A549 (cell line): ENCODE measurements around the gene DNASE1L1. TPM values are rescaled to one million over a fixed set of nuclear protein-coding genes. Genes with fewer than 3 reads are reported as not detected.
A peak's percentile ranks its signal among the peaks of the same experiment; 100 is the strongest.

Experiments
- ATAC-seq, 2 experiments: fragments of 200-7000 bp in 1 of 2; fragments of >200 bp in 1 of 2; cut with Nextera tagmentation in 1 of 2; cut with Tn5 transposase in 1 of 2; 3 replicates each; pipeline versions ENCODE4 v1.8.0 to v1.9.1; 2018 to 2020; ENCODE audit warnings: mild to moderate bottlenecking in 1 of 2, moderate library complexity in 1 of 2
- CTCF ChIA-PET: fragments of 300-600 bp; sonication (Branson Sonifier 250); formaldehyde crosslinking; extraction: SDS; loops from one replicate; lab custom pipeline; 2021; ENCODE audit warnings: antibody characterized with exemption, inconsistent platforms; lab: Yijun Ruan, JAX
- POLR2A ChIA-PET: fragments of 350-600 bp; formaldehyde crosslinking; extraction: SDS; loops from one replicate; lab custom pipeline; 2021; ENCODE audit warnings: antibody characterized with exemption, inconsistent platforms; lab: Yijun Ruan, JAX
- DNase-seq, 2 experiments: peaks; one replicate each; pipeline versions ENCODE4 v3.0.0 to v3.0.0-alpha.2; 2011 to 2016; ENCODE audit warnings: low read depth in 1 of 2, low spot score in 1 of 2
- FAIRE-seq: peaks from 2 replicates; lab custom pipeline; 2011; peaks lifted over from hg19 to GRCh38; lab: Jason Lieb, UNC
- H3K27ac ChIP-seq, 2 experiments: fragments of >200 bp; sonication (Bioruptor Twin); formaldehyde crosslinking; 3 replicates each; pipeline ENCODE4 v1.5.1; 2016 to 2017
- H3K4me1 ChIP-seq: fragments of >200 bp; sonication (Bioruptor Twin); formaldehyde crosslinking; 3 replicates; pipeline ENCODE4 v1.6.1; 2016
- H3K4me2 ChIP-seq: fragments of >200 bp; sonication (Bioruptor Twin); formaldehyde crosslinking; 3 replicates; pipeline ENCODE4 v1.6.1; 2016
- H3K4me3 ChIP-seq: fragments of >200 bp; sonication (Bioruptor Twin); formaldehyde crosslinking; 3 replicates; pipeline ENCODE4 v1.5.1; 2016
- H3K9me3 ChIP-seq: fragments of >200 bp; sonication (Bioruptor Twin); formaldehyde crosslinking; 3 replicates; pipeline ENCODE4 v1.6.1; 2016
- CBX2 ChIP-seq: fragments of 200-600 bp; sonication (generic); IDR thresholded peaks from 2 replicates; pipeline ENCODE4 v1.6.1; 2016; ENCODE audit warnings: low read depth, mild to moderate bottlenecking, borderline replicate concordance
- EP300 ChIP-seq, 2 experiments: fragments of >200 bp; sonication (Bioruptor Twin); formaldehyde crosslinking; IDR thresholded peaks; 2 replicates in 1 of 2; 3 replicates in 1 of 2; pipeline ENCODE4 v1.6.1; 2016 to 2017
- FOSB ChIP-seq: fragments of 250-450 bp; sonication (Bioruptor Pico); IDR thresholded peaks from 2 replicates; pipeline ENCODE4 v1.5.0; 2020; ENCODE audit warnings: mild to moderate bottlenecking, moderate library complexity
- FOSL2 ChIP-seq, 2 experiments: fragments of 450-650 bp in 1 of 2; fragments of >200 bp in 1 of 2; sonication (Bioruptor Twin) in 1 of 2; formaldehyde crosslinking; IDR thresholded peaks; 2 replicates each; pipeline versions ENCODE4 v1.5.0 to v1.6.1; 2016 to 2020; ENCODE audit warnings: mild to moderate bottlenecking in 1 of 2, moderate library complexity in 1 of 2
- GATA3 ChIP-seq: IDR thresholded peaks from 2 replicates; pipeline ENCODE4 v1.6.1; 2012; ENCODE audit warnings: borderline replicate concordance
- HDAC2 ChIP-seq: fragments of 200-600 bp; sonication (generic); IDR thresholded peaks from 2 replicates; pipeline ENCODE4 v1.6.1; 2016
- HMGXB4 ChIP-seq: fragments of 250-450 bp; sonication (Bioruptor Pico); IDR thresholded peaks from 2 replicates; pipeline ENCODE4 v1.5.0; 2021; ENCODE audit warnings: mild to moderate bottlenecking, moderate library complexity, borderline replicate concordance
- HOXA7 ChIP-seq: fragments of 250-450 bp; sonication (Bioruptor Pico); IDR thresholded peaks from 2 replicates; pipeline ENCODE4 v1.5.0; 2020; ENCODE audit warnings: mild to moderate bottlenecking, moderate library complexity
- HOXB13 ChIP-seq: fragments of 250-450 bp; sonication (Bioruptor Pico); IDR thresholded peaks from 2 replicates; pipeline ENCODE4 v1.5.0; 2020; ENCODE audit warnings: low read depth, mild to moderate bottlenecking, moderate library complexity
- JUN ChIP-seq, 2 experiments: fragments of >200 bp; sonication (Bioruptor Twin); formaldehyde crosslinking; IDR thresholded peaks; 2 replicates in 1 of 2; 3 replicates in 1 of 2; pipeline ENCODE4 v1.6.1; 2016 to 2017
- JUNB ChIP-seq: fragments of >200 bp; sonication (Bioruptor Twin); formaldehyde crosslinking; IDR thresholded peaks from 2 replicates; pipeline ENCODE4 v1.6.1; 2016
- KDM5A ChIP-seq: fragments of 200-600 bp; sonication (generic); IDR thresholded peaks from 2 replicates; pipeline ENCODE4 v1.6.1; 2016; ENCODE audit warnings: antibody characterized with exemption, mild to moderate bottlenecking
- MAZ ChIP-seq: fragments of 150-350 bp; IDR thresholded peaks from 2 replicates; pipeline ENCODE4 v1.6.1; 2014; ENCODE audit warnings: antibody characterized with exemption, low read depth, low read length, borderline replicate concordance
- RAD21 ChIP-seq, 2 experiments: fragments of >200 bp in 1 of 2; sonication (Bioruptor Twin) in 1 of 2; formaldehyde crosslinking in 1 of 2; IDR thresholded peaks in 1 of 2; conservative IDR thresholded peaks in 1 of 2; 2 replicates in 1 of 2; 3 replicates in 1 of 2; pipeline ENCODE4 v1.6.1; 2012 to 2018; ENCODE audit warnings: inconsistent platforms in 1 of 2
- RARB ChIP-seq: fragments of 250-450 bp; sonication (Bioruptor Pico); IDR thresholded peaks from 2 replicates; pipeline ENCODE4 v1.8.0; 2021; ENCODE audit warnings: mild to moderate bottlenecking, moderate library complexity
- SREBF2 ChIP-seq: fragments of 450-650 bp; IDR thresholded peaks from 2 replicates; pipeline ENCODE4 v1.6.1; 2014; ENCODE audit warnings: mild to moderate bottlenecking, moderate library complexity
- TFCP2L1 ChIP-seq: fragments of 250-450 bp; sonication (Bioruptor Pico); IDR thresholded peaks from 2 replicates; pipeline ENCODE4 v1.5.0; 2021; ENCODE audit warnings: mild to moderate bottlenecking
- ZFP36 ChIP-seq: fragments of 450-650 bp; IDR thresholded peaks from 2 replicates; pipeline ENCODE4 v1.6.1; 2014; ENCODE audit warnings: borderline replicate concordance; ENCODE audit not compliant: partially characterized antibody
- WGBS: methylation state at CpG from one replicate; pipeline ENCODE4 v1.1.6; 2017; ENCODE audit errors: missing lambda C conversion rate; 5-methylcytosine and 5-hydroxymethylcytosine counted together
- polyA plus RNA-seq, 4 experiments: library from polyadenylated mRNA; depleted of rRNA in 3 of 4; stranded (reverse); fragments of >200 nt; fragmentation: RNase III in 1 of 4; extraction: RNeasy Plus Mini Kit Qiagen cat#74134 plus additional on column Dnase treatment in 1 of 4; gene quantifications; 2 replicates in 3 of 4; 3 replicates in 1 of 4; pipeline ENCODE4 v1.2.3, GENCODE V29; 2011 to 2017
- TF ChIP-seq, protein P1 (sequence below): fragments of 250-450 bp; sonication (Bioruptor Pico); IDR thresholded peaks from 2 replicates; pipeline ENCODE4 v1.5.0; 2020; ENCODE audit warnings: low read depth, mild to moderate bottlenecking, moderate library complexity

DNASE1L1 gene
- polyA plus RNA-seq, 2 of the 4 experiments (the other 2 are of a cell fraction), result 14.3 to 24.5 TPM

DNA sequence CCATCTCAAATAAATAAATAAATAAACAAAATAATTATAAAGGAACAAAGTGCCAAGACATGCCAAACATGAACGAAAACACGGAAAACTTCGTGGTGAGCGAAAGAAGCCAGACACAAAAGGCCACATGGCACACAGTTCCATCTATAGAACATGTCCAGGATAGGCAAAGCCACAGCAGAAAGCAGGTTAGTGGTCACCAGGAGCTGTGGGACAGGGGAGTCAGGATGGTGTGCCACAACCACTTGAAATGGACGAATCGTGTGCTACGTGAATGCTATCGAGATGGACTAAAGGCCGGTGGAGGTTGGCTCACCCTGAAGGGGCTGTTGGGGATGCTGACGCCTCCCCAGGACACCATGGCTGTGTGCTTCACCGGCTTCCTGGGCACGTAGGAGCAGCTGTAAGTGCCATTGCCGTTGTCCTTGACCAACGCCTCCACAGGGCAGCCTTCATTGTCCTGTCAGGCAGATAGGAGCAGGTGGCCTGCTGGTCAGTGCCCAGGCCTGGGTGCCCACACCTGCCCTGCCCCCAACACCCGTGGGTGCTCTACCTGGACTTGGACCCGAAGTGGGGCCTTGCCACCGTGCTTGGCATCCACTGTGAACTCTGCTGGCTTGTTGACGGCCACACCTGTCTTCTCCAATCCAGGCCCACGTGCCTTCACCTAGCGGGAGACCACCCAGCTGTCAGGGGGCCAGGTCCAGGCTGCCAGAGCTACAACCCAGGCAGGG is 45.2 kb downstream of the DNASE1L1 start:
- FAIRE-seq, result no peak
- H3K4me1 ChIP-seq, result peaks cover 76% of the 10 kb centered on the region
- H3K27ac ChIP-seq, result 0 out of 6 replicates have a peak overlapping the region, but pooled peaks of 1 of the 2 experiments have one; percentile 18
- TF ChIP-seq SREBF2 (no peak), HMGXB4 (CRISPR knock-in tag) (no peak), CBX2 (no peak), HDAC2 (no peak), MAZ (no peak), JUN (IDR thresholded peaks at IDR 0.05) (no peak; a peak in 2 of 5 replicates), EP300 (IDR thresholded peaks at IDR 0.05) (no peak), FOSL2 (IDR thresholded peaks at IDR 0.05) (no peak), FOSL2 (CRISPR knock-in tag; IDR thresholded peaks at IDR 0.05) (no peak), RAD21 (conservative IDR thresholded peaks at IDR 0.05 in 1 of 2, IDR thresholded peaks at IDR 0.05 in 1 of 2) (no peak), GATA3 (no peak), HOXA7 (CRISPR knock-in tag) (no peak), ZFP36 (no peak), KDM5A (no peak), FOSB (no peak)
- TF ChIP-seq, protein P1, sequence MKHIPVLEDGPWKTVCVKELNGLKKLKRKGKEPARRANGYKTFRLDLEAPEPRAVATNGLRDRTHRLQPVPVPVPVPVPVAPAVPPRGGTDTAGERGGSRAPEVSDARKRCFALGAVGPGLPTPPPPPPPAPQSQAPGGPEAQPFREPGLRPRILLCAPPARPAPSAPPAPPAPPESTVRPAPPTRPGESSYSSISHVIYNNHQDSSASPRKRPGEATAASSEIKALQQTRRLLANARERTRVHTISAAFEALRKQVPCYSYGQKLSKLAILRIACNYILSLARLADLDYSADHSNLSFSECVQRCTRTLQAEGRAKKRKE (CRISPR knock-in tag), result no peak
- WGBS, result 89% methylated on average over 12 of the region's 20 CpGs
- no peak overlapping the region for H3K4me2 ChIP-seq
- ChIA-PET POLR2A (no interaction called here), CTCF (interaction anchor here (1.2 to 2.7 kb wide), 2 partner anchors 10 to 15 kb away, joined by 8 to 19 read pairs; partner anchors contain the start of genes EMD and FLNA)
- DNase-seq, result no peak
- no peaks in the 10 kb centered on the region for H3K9me3 ChIP-seq
- ATAC-seq, result no peak
- H3K4me3 ChIP-seq, result no peak overlapping the region

DNA sequence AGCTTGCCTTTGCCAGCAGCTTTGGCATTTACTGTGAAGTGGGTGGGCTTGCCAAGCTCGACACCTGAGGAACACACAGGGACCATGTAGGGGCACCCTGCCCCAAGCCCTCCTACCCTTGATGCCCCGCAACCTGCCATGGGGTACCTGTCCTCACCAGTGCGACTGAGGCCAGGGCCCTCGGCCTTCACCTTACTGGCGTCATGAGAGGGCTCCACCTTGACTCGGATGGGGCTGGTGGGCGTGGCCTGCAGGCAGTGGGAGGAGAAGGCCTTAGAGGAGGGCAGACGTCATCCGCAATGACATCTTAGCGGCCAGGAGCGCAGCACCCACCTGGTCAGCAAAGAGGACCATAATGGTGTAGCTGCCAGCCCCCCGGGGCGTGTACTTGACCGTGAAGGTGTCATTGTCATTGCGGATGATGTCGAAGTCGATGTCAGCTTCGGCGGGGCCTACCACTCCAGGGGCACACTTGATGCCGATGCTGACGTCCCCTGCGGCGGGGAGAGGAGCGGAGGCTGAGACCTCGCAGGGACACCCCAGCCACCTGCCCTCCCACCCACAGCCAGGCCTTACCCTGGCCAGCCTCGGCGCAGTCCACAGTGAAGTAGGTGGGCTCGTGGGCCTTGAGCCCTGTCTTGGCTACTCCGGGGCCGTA is 46.8 kb downstream of the DNASE1L1 start:
- no peak for TF ChIP-seq MAZ
- TF ChIP-seq GATA3, result no peak
- no peak for TF ChIP-seq TFCP2L1 (CRISPR knock-in tag)
- no peak for TF ChIP-seq FOSB
- TF ChIP-seq HDAC2, result no peak
- no peak for TF ChIP-seq RARB
- no peak for TF ChIP-seq JUNB
- TF ChIP-seq HOXB13, result no peak
- FAIRE-seq (no peak), ATAC-seq (no peak), DNase-seq (no peak)
- H3K27ac ChIP-seq, result no peak overlapping the region
- POLR2A ChIA-PET, result no interaction called here
- H3K4me3 ChIP-seq, result no peak overlapping the region
- CTCF ChIA-PET, result interaction anchor here (1.2 to 2.7 kb wide), 2 partner anchors 11 to 17 kb away, joined by 8 to 19 read pairs; partner anchors contain the start of genes EMD and FLNA
- 0 out of 3 replicates have a peak overlapping the region, but pooled peaks have one; percentile 10 for H3K4me2 ChIP-seq
- no peaks in the 10 kb centered on the region for H3K9me3 ChIP-seq
- peaks cover 72% of the 10 kb centered on the region for H3K4me1 ChIP-seq
- 90% methylated on average over 21 of the region's 30 CpGs for WGBS
